IPS-15b (cell line): Measurements from ENCODE around the gene FLAD1.

ENCODE experiments used
- H3K27me3 ChIP-seq: one replicate; pipeline ENCODE4 v1.6.1; 2013; ENCODE audit warnings: low read length; ENCODE audit not compliant: control insufficient read depth, insufficient read depth
- H3K36me3 ChIP-seq: one replicate; pipeline ENCODE4 v1.6.1; 2013; ENCODE audit warnings: low read length; ENCODE audit not compliant: control insufficient read depth, insufficient read depth
- H3K4me1 ChIP-seq: one replicate; pipeline ENCODE4 v1.6.1; 2013; ENCODE audit warnings: mild to moderate bottlenecking, low read length; ENCODE audit not compliant: control insufficient read depth, insufficient read depth
- H3K4me3 ChIP-seq: one replicate; pipeline ENCODE4 v1.5.1; 2013; ENCODE audit warnings: low read depth, low read length
- H3K9ac ChIP-seq: one replicate; pipeline ENCODE4 v1.6.1; 2013; ENCODE audit warnings: low read depth, mild to moderate bottlenecking, low read length
- H3K9me3 ChIP-seq: one replicate; pipeline ENCODE4 v1.6.1; 2013; ENCODE audit warnings: mild to moderate bottlenecking, low read length; ENCODE audit not compliant: control insufficient read depth, insufficient read depth

Gene FLAD1

GRCh38 chr1:154982897-154983648 is at the start of gene FLAD1:
FLAD1 (plus strand) TSS chr1:154983344; CDS start chr1:154983695, 351 bp downstream.
- H3K4me1 ChIP-seq, result peaks cover 3% of the 10 kb centered on the region
- peak within 1 kb of the TSS; percentile 93 for H3K4me3 ChIP-seq
- H3K9ac ChIP-seq, result peak within 1 kb of the TSS; percentile 91
- no peaks in the 10 kb centered on the region for H3K27me3 ChIP-seq
- no peaks in the 10 kb centered on the region for H3K9me3 ChIP-seq
- H3K36me3 ChIP-seq, result peaks cover 25% of the 10 kb centered on the region

DNA sequence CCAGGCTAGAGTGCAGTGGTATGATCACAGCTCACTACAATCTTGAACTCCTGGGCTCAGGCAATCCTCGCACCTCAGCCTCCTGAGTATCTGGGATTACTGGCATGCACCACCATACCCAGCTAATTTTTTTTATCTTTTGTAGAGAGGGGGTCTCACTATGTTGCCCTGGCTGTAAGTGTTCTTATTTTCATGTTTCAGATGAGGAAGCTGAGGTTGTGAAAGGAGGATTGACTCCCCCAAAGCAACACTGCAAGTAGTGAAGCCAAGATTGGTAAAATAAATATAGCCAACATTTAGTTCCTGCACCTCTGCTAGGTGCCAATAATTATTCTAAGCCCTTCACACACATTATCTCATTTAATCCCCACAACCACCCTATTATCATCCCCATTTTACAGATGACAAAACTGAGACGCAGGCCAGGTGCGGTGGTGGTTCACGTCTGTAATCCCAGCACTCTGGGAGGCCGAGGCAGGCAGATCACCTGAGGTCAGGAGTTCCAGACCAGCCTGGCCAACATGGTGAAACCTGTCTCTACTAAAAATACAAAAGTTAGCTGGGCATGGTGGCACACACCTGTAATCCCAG is 48.7 kb upstream of the FLAD1 start:
- no peak overlapping the region for H3K4me3 ChIP-seq
- H3K9me3 ChIP-seq, result no peaks in the 10 kb centered on the region
- peaks cover 3% of the 10 kb centered on the region for H3K36me3 ChIP-seq
- H3K9ac ChIP-seq, result no peak overlapping the region
- H3K27me3 ChIP-seq, result no peaks in the 10 kb centered on the region
- H3K4me1 ChIP-seq, result peaks cover 6% of the 10 kb centered on the region

DNA sequence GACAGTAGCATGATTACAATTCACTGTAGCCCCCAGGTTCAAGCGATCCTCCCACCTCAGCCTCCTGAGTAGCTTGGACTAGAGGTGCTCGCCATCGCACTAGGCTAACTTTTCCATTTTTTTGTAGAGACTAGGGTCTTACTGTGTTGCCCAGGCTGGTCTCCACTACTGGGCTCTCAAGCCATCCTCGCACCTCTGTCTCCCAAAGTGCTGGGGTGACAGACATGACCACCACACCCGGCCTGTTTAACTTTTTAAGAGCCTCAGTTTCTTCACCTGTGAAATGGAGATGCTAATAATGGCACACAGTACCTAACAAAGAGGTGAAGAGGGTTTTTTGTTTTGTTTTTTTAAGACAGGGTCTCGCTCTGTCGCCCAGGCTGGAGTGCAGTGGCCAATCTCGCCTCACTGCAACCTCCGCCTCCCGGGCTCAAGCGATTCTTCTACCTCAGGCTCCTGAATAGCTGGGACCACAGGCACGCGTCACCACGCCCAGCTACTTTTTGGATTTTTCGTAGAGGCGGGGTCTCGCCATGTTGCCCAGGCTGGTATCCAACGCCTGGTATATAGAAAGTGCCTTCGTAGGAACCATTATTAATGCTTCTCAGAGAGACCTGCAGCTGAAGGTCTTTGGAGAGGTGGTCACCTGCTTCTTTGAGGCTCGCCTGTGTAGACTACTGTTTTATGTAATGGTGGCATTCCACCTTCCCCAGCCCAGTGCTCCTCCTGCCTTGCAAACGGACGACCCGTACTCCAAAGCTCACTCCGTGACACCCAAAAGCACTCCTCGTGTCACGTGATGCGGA is 47.2 kb upstream of the FLAD1 start:
- Histone ChIP-seq H3K4me3 (peak overlapping the region; percentile 79), H3K9me3 (no peaks in the 10 kb centered on the region), H3K27me3 (no peaks in the 10 kb centered on the region), H3K9ac (peak overlapping the region; percentile 96), H3K36me3 (peaks cover 3% of the 10 kb centered on the region), H3K4me1 (peaks cover 10% of the 10 kb centered on the region)

DNA sequence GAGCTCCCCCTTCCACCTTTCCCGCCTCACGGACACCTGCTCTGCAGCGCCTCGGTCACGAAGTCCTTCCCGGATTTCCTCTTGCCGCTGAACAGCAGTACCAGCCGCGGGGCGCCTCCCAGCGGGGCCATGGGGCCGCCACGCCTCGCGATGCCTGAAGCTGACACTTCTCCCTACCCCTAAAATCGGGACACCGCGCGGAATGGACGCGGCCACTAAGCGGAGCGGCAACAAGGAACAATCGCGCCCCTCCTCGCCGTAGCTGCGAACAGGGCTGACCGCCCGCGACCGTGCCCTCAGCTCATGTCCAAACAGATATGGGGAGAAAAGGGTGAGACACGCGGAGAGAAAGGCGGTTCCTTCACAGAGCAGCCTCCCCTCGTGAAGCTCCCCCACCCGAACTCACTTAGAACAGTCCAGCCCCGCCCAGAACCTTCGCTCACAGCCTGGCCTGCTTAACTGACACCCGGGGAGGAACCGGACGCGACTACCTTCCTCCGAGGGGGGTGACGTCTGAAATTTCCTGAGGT is 46.5 kb upstream of the FLAD1 start, which contains the start of gene PMVK:
Gene PMVK, minus strand, starts transcription at position 165 of the 530 bp plus-strand sequence. Its CDS starts 34 bp downstream, at position 131.
- Histone ChIP-seq H3K36me3 (peaks cover 3% of the 10 kb centered on the region), H3K27me3 (no peaks in the 10 kb centered on the region), H3K4me1 (peaks cover 10% of the 10 kb centered on the region), H3K4me3 (peak within 1 kb of the TSS; percentile 79), H3K9ac (peak within 1 kb of the TSS; percentile 96), H3K9me3 (no peaks in the 10 kb centered on the region)

- peak overlapping the region; percentile 79 for H3K4me3 ChIP-seq
- peak overlapping the region; percentile 96 for H3K9ac ChIP-seq
- no peaks in the 10 kb centered on the region for H3K36me3 ChIP-seq
- H3K27me3 ChIP-seq, result no peaks in the 10 kb centered on the region
- no peaks in the 10 kb centered on the region for H3K9me3 ChIP-seq
- H3K4me1 ChIP-seq, result peaks cover 10% of the 10 kb centered on the region
Measured at GRCh38 chr1:154937085-154937987, 45.8 kb upstream of the FLAD1 start.

GRCh38 chr1:154937988-154938386 is 45.2 kb upstream of the FLAD1 start:
- Histone ChIP-seq H3K9ac (peak overlapping the region; percentile 96), H3K4me3 (no peak overlapping the region), H3K36me3 (no peaks in the 10 kb centered on the region), H3K9me3 (no peaks in the 10 kb centered on the region), H3K4me1 (peaks cover 10% of the 10 kb centered on the region), H3K27me3 (no peaks in the 10 kb centered on the region)

DNA sequence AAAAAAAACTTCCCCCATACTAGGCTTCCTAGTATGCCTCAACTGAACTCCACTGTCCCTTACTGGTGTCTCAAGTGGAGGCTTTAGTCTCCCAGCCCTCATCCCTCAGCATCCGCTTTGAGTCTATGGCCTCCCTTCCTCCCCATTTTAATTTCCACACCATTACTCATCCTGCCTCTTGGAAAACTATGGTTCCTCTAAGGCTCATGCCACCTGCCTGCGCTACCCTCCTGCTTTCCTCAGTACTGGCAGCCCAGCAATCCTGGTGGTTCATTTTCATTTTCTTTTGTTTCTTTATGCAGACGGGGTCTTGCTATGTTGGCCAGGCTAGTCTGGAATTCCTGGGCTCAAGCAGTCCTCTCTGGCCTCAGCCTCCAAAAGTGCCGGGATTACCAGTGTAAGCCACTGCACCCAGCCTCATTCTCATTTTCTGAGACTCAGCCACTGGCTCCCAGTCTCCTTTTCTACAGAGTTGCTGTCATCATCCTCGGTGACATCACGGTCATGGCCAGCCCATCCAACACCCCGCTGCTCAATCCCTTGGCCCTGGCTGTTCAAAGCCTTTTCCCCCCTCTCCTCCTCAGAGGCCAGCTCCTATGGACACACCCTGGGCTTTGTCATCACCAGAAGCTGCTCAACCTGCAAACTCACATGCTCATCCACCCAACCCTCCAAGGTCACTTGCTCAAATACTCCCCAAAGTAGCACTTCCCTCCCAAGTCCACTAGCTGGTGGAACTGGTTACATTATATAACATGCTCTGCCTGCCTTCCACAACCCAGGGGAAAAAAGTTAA is 44.3 kb upstream of the FLAD1 start:
- Histone ChIP-seq H3K4me1 (peaks cover 10% of the 10 kb centered on the region), H3K9me3 (no peaks in the 10 kb centered on the region), H3K36me3 (no peaks in the 10 kb centered on the region), H3K9ac (no peak overlapping the region), H3K4me3 (no peak overlapping the region), H3K27me3 (no peaks in the 10 kb centered on the region)

DNA sequence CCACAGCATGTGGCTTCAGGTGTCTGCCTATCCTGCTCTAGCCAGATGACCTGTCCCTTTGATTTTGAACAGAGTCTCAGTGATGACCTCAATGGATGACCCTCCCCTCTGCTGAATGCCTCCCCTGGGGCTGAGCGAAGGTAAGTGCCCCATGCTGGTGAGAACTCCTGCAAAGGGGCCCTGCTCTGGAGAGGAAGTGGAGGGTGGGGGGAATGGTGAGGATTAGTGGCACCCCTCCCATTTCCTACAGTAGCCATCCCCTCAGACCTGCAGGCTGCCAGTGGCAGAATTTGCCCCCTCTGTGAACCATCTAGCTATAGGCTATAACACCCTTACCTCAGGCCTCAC is 43.0 kb upstream of the FLAD1 start:
- H3K27me3 ChIP-seq, result no peaks in the 10 kb centered on the region
- no peak overlapping the region for H3K9ac ChIP-seq
- H3K36me3 ChIP-seq, result no peaks in the 10 kb centered on the region
- no peaks in the 10 kb centered on the region for H3K9me3 ChIP-seq
- no peak overlapping the region for H3K4me3 ChIP-seq
- H3K4me1 ChIP-seq, result peaks cover 10% of the 10 kb centered on the region

- Histone ChIP-seq H3K36me3 (no peaks in the 10 kb centered on the region), H3K9me3 (no peaks in the 10 kb centered on the region), H3K4me3 (no peak overlapping the region), H3K9ac (no peak overlapping the region), H3K27me3 (no peaks in the 10 kb centered on the region), H3K4me1 (peaks cover 10% of the 10 kb centered on the region)
Measured at GRCh38 chr1:154940651-154941194, 42.4 kb upstream of the FLAD1 start.

GRCh38 chr1:154941333-154942013 is 41.7 kb upstream of the FLAD1 start:
- H3K36me3 ChIP-seq, result no peaks in the 10 kb centered on the region
- no peak overlapping the region for H3K4me3 ChIP-seq
- H3K9me3 ChIP-seq, result no peaks in the 10 kb centered on the region
- H3K27me3 ChIP-seq, result no peaks in the 10 kb centered on the region
- no peak overlapping the region for H3K9ac ChIP-seq
- peaks cover 10% of the 10 kb centered on the region for H3K4me1 ChIP-seq
